ENCODE data around the gene MPV17L. TPM values are rescaled to one million over a fixed set of nuclear protein-coding genes. Genes with fewer than 3 reads are reported as not detected.

MPV17L gene
- total RNA-seq = 0.32 and 2.6 TPM in 2 replicates

DNA sequence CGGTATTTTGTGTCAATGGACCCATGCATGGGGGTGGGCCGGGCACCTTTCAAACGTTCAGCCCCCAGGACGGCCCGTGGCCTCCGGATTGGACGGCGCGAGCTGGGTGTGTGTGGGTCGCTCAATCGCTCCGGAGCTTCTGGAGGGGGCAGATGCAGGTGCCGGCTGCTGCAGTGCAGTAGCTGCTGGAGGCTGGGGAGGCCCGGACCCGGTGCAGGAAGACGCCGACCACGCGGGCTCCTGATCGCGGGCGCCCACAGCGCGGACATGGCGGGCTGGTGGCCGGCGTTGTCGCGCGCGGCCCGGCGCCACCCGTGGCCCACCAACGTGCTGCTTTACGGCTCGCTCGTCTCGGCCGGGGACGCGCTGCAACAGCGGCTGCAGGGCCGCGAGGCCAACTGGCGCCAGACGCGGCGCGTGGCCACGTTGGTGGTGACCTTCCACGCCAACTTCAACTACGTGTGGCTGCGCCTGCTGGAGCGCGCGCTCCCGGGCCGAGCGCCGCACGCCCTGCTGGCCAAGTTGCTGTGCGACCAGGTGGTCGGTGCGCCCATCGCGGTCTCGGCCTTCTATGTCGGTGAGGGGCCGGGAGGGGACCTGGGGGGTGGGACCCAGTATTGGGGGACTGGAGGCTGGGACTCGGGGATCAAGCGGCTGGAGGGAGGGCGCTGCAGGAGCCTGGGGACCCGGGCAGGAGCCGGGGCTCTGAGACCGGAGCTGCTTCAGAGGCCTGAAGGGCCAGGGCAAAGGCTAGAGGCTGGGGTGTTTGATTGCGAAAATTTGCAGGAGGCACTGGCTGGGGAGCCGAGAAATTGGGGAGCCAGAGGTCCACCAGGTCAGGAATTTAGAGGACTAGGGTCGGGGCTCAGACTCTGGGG lies at the start of gene MPV17L:
Gene MPV17L, plus strand, starts transcription at position 124 of the 878 bp plus-strand sequence. Its CDS starts 144 bp downstream, at position 268.

DNA sequence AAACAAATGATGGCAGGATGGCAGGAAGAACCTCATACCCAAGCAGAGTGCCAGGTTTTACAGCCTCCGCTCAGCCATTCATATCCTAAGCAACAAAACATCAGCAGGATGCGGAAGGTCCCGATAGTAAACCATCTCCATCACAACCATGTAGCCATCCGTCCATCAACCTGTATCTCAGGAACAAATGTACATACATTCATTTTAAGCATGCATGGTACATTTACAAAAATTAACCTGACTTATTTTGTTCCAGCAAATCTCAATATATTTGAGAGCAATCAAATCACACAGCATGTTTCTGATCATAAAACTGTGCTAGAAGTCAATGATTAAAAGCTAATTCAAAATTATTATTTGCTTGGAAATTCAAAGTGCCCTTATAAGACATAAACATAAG lies 17.4 kb upstream of the MPV17L start, which contains the start of gene NPIPA5:
Gene NPIPA5, minus strand, starts transcription at position 101 of the 400 bp plus-strand sequence. Its CDS starts 0 bp downstream, at position 101.

DNA sequence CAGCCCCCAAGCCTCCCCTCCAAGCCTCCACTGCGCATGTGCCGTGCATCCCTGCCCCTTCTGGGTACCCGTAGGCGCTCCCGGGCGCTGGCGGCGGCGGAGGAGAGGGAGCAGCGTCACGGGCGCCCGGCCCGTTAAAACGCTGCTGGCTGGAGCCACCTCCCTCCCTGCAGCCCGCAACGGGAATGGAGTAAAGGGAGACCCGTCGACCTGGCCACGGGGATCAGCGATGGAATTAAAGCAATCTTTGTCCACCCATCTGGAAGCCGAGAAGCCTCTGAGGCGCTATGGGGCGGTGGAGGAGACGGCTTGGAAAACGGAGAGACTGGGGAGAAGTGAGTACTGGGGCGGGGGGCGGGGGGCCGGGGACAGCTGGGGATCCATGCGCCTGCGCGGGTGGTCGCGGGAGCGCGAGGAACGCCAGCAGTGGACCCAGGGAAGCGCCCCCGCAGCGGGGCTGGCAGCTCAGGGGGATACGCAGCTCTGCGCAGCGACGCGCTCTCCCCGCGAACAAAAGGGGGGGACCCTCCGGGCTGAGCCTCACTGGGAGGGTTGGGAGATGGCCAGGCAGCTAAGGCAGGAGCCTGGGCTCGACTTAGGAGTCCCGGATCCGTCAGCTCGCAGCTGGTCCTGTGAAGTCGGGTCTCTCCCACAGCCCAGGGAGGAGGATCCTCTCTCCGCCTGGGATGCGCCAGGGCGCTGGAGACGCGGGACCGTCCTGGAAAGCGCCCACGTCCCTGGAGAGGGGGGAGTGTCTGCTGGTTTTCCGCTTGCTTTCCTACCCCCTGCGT lies 39.1 kb downstream of the MPV17L start, which contains the start of gene BMERB1:
Gene BMERB1, plus strand, starts transcription at position 164 of the 791 bp plus-strand sequence. Its CDS starts 66 bp downstream, at position 230.

Other genes with a start within 250 kb of the MPV17L start
- 1.3 TPM in 1 of 2 replicates, not detected in the other for gene NPIPA5, start 17.5 kb upstream of the MPV17L start, total RNA-seq
- 28.0 and 29.6 TPM in 2 replicates for gene BMERB1, start 38.8 kb downstream of the MPV17L start, total RNA-seq
- gene MARF1, start 247.4 kb downstream of the MPV17L start, total RNA-seq = 6.5 and 9.7 TPM in 2 replicates